K562 (cell line): Measurements from ENCODE around the gene ACHE. TPM values are rescaled to one million over a fixed set of nuclear protein-coding genes. Genes with fewer than 3 reads are reported as not detected.

ENCODE experiments used
- BRD4 ChIP-seq: fragments of 200-600 bp; sonication (generic); IDR thresholded peaks from 2 replicates; pipeline ENCODE4 v1.6.1; 2017; ENCODE audit warnings: inconsistent platforms
- BRD9 ChIP-seq: fragments of 450-650 bp; IDR thresholded peaks from 2 replicates; pipeline ENCODE4 v1.6.1; 2018; ENCODE audit warnings: low read depth; ENCODE audit not compliant: partially characterized antibody
- C11orf30 ChIP-seq: fragments of 450-650 bp; IDR thresholded peaks from 2 replicates; pipeline ENCODE4 v1.6.1; 2016; ENCODE audit warnings: low read depth, mild to moderate bottlenecking
- EP400 ChIP-seq: fragments of 450-650 bp; IDR thresholded peaks from 2 replicates; pipeline ENCODE4 v1.6.1; 2017; ENCODE audit warnings: antibody characterized with exemption, mild to moderate bottlenecking, moderate library complexity
- FOXP1 ChIP-seq: sonication (generic); formaldehyde crosslinking; IDR thresholded peaks from 2 replicates; pipeline ENCODE4 v1.8.0; 2022; ENCODE audit warnings: mild to moderate bottlenecking, missing genetic modification reagents
- HSF4 ChIP-seq: fragments of 250-450 bp; sonication (Bioruptor Pico); IDR thresholded peaks from 2 replicates; pipeline ENCODE4 v2.1.2; 2022; ENCODE audit warnings: mild to moderate bottlenecking, moderate library complexity, borderline replicate concordance
- ILK ChIP-seq: fragments of 450-650 bp; IDR thresholded peaks from 2 replicates; pipeline ENCODE4 v1.6.1; 2016; ENCODE audit warnings: missing genetic modification characterization, low read depth, mild to moderate bottlenecking, missing compliant biosample characterization, moderate library complexity, borderline replicate concordance
- KHSRP ChIP-seq: fragments of 450-650 bp; IDR thresholded peaks from 2 replicates; pipeline ENCODE4 v1.6.1; 2017
- MBD2 ChIP-seq: sonication (generic); IDR thresholded peaks from 2 replicates; pipeline ENCODE4 v1.6.1; 2016; ENCODE audit warnings: low read depth, borderline replicate concordance
- MTA3 ChIP-seq: fragments of 450-650 bp; formaldehyde crosslinking; IDR thresholded peaks from 2 replicates; pipeline ENCODE4 v1.6.1; 2017; ENCODE audit warnings: mild to moderate bottlenecking, borderline replicate concordance
- MTF1 ChIP-seq: fragments of 250-450 bp; sonication (Bioruptor Pico); IDR thresholded peaks from 2 replicates; pipeline ENCODE4 v1.9.0; 2021; ENCODE audit warnings: moderate library complexity, mild to moderate bottlenecking, inconsistent platforms, borderline replicate concordance
- NR4A1 ChIP-seq, 2 experiments: fragments of 250-450 bp in 1 of 2; fragments of 450-650 bp in 1 of 2; sonication (Bioruptor Pico) in 1 of 2; IDR thresholded peaks; 2 replicates each; pipeline versions ENCODE4 v1.4.0 to v1.6.1; 2016 to 2020; ENCODE audit warnings: mild to moderate bottlenecking in 2 of 2, missing compliant biosample characterization in 1 of 2, missing genetic modification characterization in 1 of 2, moderate library complexity in 1 of 2
- PCBP1 ChIP-seq: fragments of 200-400 bp; formaldehyde crosslinking; IDR thresholded peaks from 2 replicates; pipeline ENCODE4 v1.6.1; 2018; ENCODE audit warnings: mild to moderate bottlenecking, low read depth, low read length; ENCODE audit not compliant: poor library complexity, severe bottlenecking
- POLR2G ChIP-seq: fragments of 200-400 bp; formaldehyde crosslinking; IDR thresholded peaks from 2 replicates; pipeline ENCODE4 v1.6.1; 2017; ENCODE audit warnings: low read depth, mild to moderate bottlenecking, antibody characterized with exemption, low read length, moderate library complexity
- RB1 ChIP-seq: fragments of 450-650 bp; IDR thresholded peaks from 2 replicates; pipeline ENCODE4 v1.6.1; 2017; ENCODE audit warnings: low read depth, mild to moderate bottlenecking
- RBFOX2 ChIP-seq: fragments of 200-400 bp; formaldehyde crosslinking; IDR thresholded peaks from 2 replicates; pipeline ENCODE4 v1.6.1; 2017; ENCODE audit warnings: low read depth, mild to moderate bottlenecking, low read length, moderate library complexity
- RBM22 ChIP-seq: fragments of 200-400 bp; formaldehyde crosslinking; IDR thresholded peaks from 2 replicates; pipeline ENCODE4 v1.6.1; 2018; ENCODE audit warnings: low read length, low read depth; ENCODE audit not compliant: poor library complexity, severe bottlenecking
- SMAD3 ChIP-seq: fragments of 450-650 bp; formaldehyde crosslinking; conservative IDR thresholded peaks from 2 replicates; pipeline ENCODE4 v1.4.0; 2020; ENCODE audit warnings: mild to moderate bottlenecking
- SMARCE1 ChIP-seq: fragments of 450-650 bp; IDR thresholded peaks from 2 replicates; pipeline ENCODE4 v1.7.1; 2016; ENCODE audit warnings: mild to moderate bottlenecking
- SNAPC5 ChIP-seq: fragments of 250-450 bp; sonication (Bioruptor Pico); IDR thresholded peaks from 2 replicates; pipeline ENCODE4 v1.8.0; 2021; ENCODE audit warnings: moderate library complexity, mild to moderate bottlenecking, inconsistent platforms
- THRAP3 ChIP-seq: fragments of 450-650 bp; IDR thresholded peaks from 2 replicates; pipeline ENCODE4 v1.6.1; 2016; ENCODE audit warnings: mild to moderate bottlenecking, inconsistent platforms, borderline replicate concordance
- ZBTB7A ChIP-seq: IDR thresholded peaks from 2 replicates; pipeline ENCODE4 v1.6.1; 2011; ENCODE audit warnings: low read depth, mild to moderate bottlenecking, low read length, moderate library complexity, borderline replicate concordance; ENCODE audit not compliant: control insufficient read depth
- ZNF134 ChIP-seq: fragments of 250-450 bp; sonication (Bioruptor Pico); conservative IDR thresholded peaks from 2 replicates; pipeline ENCODE4 v1.4.0; 2020
- ZNF143 ChIP-seq: sonication (generic); formaldehyde crosslinking; IDR thresholded peaks from 2 replicates; pipeline ENCODE4 v1.9.0; 2022; ENCODE audit warnings: mild to moderate bottlenecking, missing genetic modification reagents
- ZNF197 ChIP-seq: fragments of 200-800 bp; sonication (Bioruptor generic); IDR thresholded peaks from 2 replicates; pipeline ENCODE4 v1.6.1; 2016; ENCODE audit warnings: low read depth, missing genetic modification characterization, missing compliant biosample characterization
- ZNF280A ChIP-seq: fragments of 450-650 bp; IDR thresholded peaks from 2 replicates; pipeline ENCODE4 v1.6.1; 2018; ENCODE audit warnings: mild to moderate bottlenecking, low read depth; ENCODE audit not compliant: partially characterized antibody
- ZNF431 ChIP-seq: sonication (generic); formaldehyde crosslinking; IDR thresholded peaks from 2 replicates; pipeline ENCODE4 v1.8.0; 2022; ENCODE audit warnings: mild to moderate bottlenecking, missing genetic modification reagents
- ZZZ3 ChIP-seq: fragments of 450-650 bp; IDR thresholded peaks from 2 replicates; pipeline ENCODE4 v1.6.1; 2016; ENCODE audit warnings: antibody characterized with exemption, mild to moderate bottlenecking, moderate library complexity
- polyA plus RNA-seq, 8 experiments: library from polyadenylated mRNA; depleted of rRNA in 4 of 8; stranded (reverse) in 5 of 8; unstranded in 3 of 8; fragments of >200 nt; fragmentation: Nextera tagmentation in 2 of 8; fragmentation: Illumina TruSeq in 1 of 8; extraction: Ambion mirVana in 2 of 8; extraction: Trizol in 1 of 8; gene quantifications; 2 replicates each; pipeline versions ENCODE4 v1.2.1 to v1.2.3, GENCODE V29; 2011 to 2014; ENCODE audit warnings: inconsistent platforms in 1 of 8, missing spikeins in 1 of 8
- total RNA-seq, 7 experiments: library from RNA; depleted of rRNA in 6 of 7; stranded (reverse); fragments of >200 nt in 6 of 7; fragmentation: Illumina TruSeq in 2 of 7; extraction: Trizol in 2 of 7; gene quantifications; 2 replicates each; pipeline versions ENCODE4 v1.2.1 to v1.2.3, GENCODE V29; 2011 to 2021; ENCODE audit warnings: low replicate concordance in 1 of 7

Gene ACHE
- total and polyA plus RNA-seq, 9 of the 15 experiments (the other 6 are each of a cell fraction or from before 2014, with no cell fraction given) = 0.04 to 8.8 (median 1.9) TPM

GRCh38 chr7:100890653-100891567 is 4.8 kb downstream of the ACHE start (continued):
- peak; percentile 58; the same call in 1 of the 2 replicates for TF ChIP-seq ZNF134 (CRISPR knock-in tag)
- 0 out of 2 replicates have a peak, but pooled peaks have one; percentile 24 for TF ChIP-seq MBD2
- no peak for TF ChIP-seq MTF1
- TF ChIP-seq FOXP1 (CRISPR knock-in tag) = peak; percentile 69; the same call in 1 of the 2 replicates
- peak; percentile 66 for TF ChIP-seq ZBTB7A
- TF ChIP-seq NR4A1 (CRISPR knock-in tag; IDR thresholded peaks at IDR 0.05) = 0 out of 2 replicates have a peak, but pooled peaks have one; percentile 2
- no peak for TF ChIP-seq NR4A1 (tag; IDR thresholded peaks at IDR 0.05)
- TF ChIP-seq ILK (tag) = no peak
- TF ChIP-seq SMARCE1 = 0 out of 2 replicates have a peak, but pooled peaks have one; percentile 2
- no peak for TF ChIP-seq SNAPC5 (CRISPR knock-in tag)
- TF ChIP-seq POLR2G = peak; percentile 44; the same call in 1 of the 2 replicates
- peak; percentile 35 for TF ChIP-seq RBM22
- peak; percentile 10 for TF ChIP-seq RBFOX2
- TF ChIP-seq BRD9 = peak; percentile 13
- TF ChIP-seq SMAD3 = no peak
- TF ChIP-seq ZNF143 = 0 out of 2 replicates have a peak, but pooled peaks have one; percentile 44
- TF ChIP-seq ZNF197 = 0 out of 2 replicates have a peak, but pooled peaks have one; percentile 55
- no peak for TF ChIP-seq C11orf30
- no peak for TF ChIP-seq KHSRP
- no peak for TF ChIP-seq HSF4 (CRISPR knock-in tag)
- TF ChIP-seq MTA3 = 0 out of 2 replicates have a peak, but pooled peaks have one; percentile 11
- TF ChIP-seq ZNF431 = no peak
- TF ChIP-seq THRAP3 = no peak
- TF ChIP-seq ZZZ3 = no peak
- no peak for TF ChIP-seq ZNF280A
- TF ChIP-seq BRD4 = 0 out of 2 replicates have a peak, but pooled peaks have one; percentile 22
- no peak for TF ChIP-seq EP400
- TF ChIP-seq PCBP1 = peak; percentile 60
- TF ChIP-seq RB1 = no peak
